Breast epithelium (tissue), 4 donors: ENCODE measurements around the gene PCIF1. TPM values are rescaled to one million over a fixed set of nuclear protein-coding genes. Genes with fewer than 3 reads are reported as not detected.

Experiments used
- DNase-seq, 2 donors: peaks; one replicate each; pipeline ENCODE4 v3.0.0-alpha.2; 2019; ENCODE audit warnings: low spot score in 2 of 2
- H3K27ac ChIP-seq, 2 donors: fragments of 200-600 bp; sonication (generic) in 1 of 2; one replicate each; pipeline ENCODE4 v1.5.1; 2016 to 2019; ENCODE audit warnings: mild to moderate bottlenecking in 1 of 2
- H3K27me3 ChIP-seq, 2 donors: fragments of 200-600 bp; sonication (generic) in 1 of 2; one replicate each; pipeline versions ENCODE4 v1.5.1 to v1.6.0; 2017 to 2019; ENCODE audit warnings: control low read depth in 1 of 2, mild to moderate bottlenecking in 1 of 2
- H3K36me3 ChIP-seq: fragments of 200-600 bp; one replicate; pipeline ENCODE4 v1.5.1; 2019
- H3K4me1 ChIP-seq, 2 donors: fragments of 200-600 bp; sonication (generic); one replicate each; pipeline ENCODE4 v1.5.1; 2016 to 2019; ENCODE audit warnings: control low read depth in 1 of 2
- H3K4me3 ChIP-seq, 3 donors: fragments of 200-600 bp; sonication (generic); 1 replicate in 2 of 3; 2 replicates in 1 of 3; pipeline ENCODE4 v1.5.1; 2016 to 2019; ENCODE audit warnings: mild to moderate bottlenecking in 3 of 3, moderate library complexity in 2 of 3
- H3K9me3 ChIP-seq, 2 donors: fragments of 200-600 bp; sonication (generic) in 1 of 2; one replicate each; pipeline ENCODE4 v1.5.1; 2016 to 2019; ENCODE audit warnings: control low read depth in 1 of 2
- POLR2A ChIP-seq: fragments of 450-650 bp; IDR thresholded peaks from one replicate; pipeline ENCODE4 v1.6.1; 2016; ENCODE audit warnings: antibody characterized with exemption, mild to moderate bottlenecking, moderate library complexity
- POLR2AphosphoS5 ChIP-seq, 3 donors: sonication (generic); formaldehyde crosslinking; IDR thresholded peaks; one replicate each; pipeline ENCODE4 v1.6.1; 2017; ENCODE audit warnings: antibody characterized with exemption in 3 of 3
- intact Hi-C: fragments of 100-400 bp; cut with DNase I; formaldehyde crosslinking; loops from one replicate; pipeline ENCODE4 v1.15.1; 2023; ENCODE audit warnings: low total_unique reads
- total RNA-seq, 3 donors: library from RNA; depleted of rRNA; stranded (reverse); fragments of >200 nt; gene quantifications; one replicate each; pipeline ENCODE4 v1.1.0, GENCODE V29; 2016
- TF ChIP-seq, protein P1 (sequence below), 3 donors: fragments of 450-650 bp; IDR thresholded peaks; one replicate each; pipeline ENCODE4 v1.5.1; 2016 to 2017; ENCODE audit warnings: antibody characterized with exemption in 3 of 3, mild to moderate bottlenecking in 3 of 3, moderate library complexity in 3 of 3

The PCIF1 gene
- total RNA-seq, 3 donors from 2014 or later = 28.2 to 40.2 (median 30.8) TPM

DNA sequence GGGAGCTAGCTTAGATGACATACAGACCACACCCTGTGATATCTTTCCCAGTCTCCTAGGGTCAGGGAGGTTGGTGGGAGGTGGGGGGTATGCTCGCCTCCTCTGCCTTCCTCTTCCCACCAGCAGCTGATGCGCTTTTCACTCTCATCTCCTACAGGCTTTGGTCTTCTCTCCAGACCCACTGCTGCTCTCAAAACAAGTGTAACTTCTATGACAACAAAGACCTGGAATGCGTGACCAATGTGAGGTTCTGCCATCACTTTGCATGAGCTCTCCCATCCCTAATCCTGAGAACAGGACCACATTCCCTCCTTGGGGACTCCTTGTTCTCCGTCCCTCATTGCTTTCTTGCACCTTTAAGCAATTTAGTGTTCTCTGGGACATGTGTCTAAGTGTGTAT is 40.7 kb upstream of the PCIF1 start:
- H3K27me3 ChIP-seq = no peaks in the 10 kb centered on the region
- intact Hi-C loops = no loop called here
- no peak for DNase-seq

DNA sequence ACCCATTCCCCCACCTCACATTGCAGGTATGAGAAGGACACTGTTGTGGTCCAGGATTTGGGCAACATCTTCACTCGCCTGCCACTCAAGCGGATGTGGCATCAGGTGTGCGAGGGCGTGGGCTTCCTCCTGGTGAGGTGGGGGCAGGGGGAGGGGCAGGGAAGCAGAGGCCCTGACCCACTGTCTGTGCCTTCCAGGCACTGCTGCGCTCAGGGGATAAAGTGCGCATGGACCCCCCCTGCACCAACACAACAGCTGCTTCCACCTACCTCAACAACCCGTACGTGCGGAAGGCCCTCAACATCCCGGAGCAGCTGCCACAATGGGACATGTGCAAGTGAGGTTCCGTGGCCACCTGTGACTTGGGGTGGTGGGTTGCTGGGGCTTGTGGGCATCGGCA is 39.7 kb upstream of the PCIF1 start:
- H3K27me3 ChIP-seq = no peaks in the 10 kb centered on the region
- no peak overlapping the region for H3K4me3 ChIP-seq
- no peak for TF ChIP-seq POLR2AphosphoS5 (IDR thresholded peaks at IDR 0.05)
- TF ChIP-seq POLR2A = no peak
- TF ChIP-seq, protein P1, sequence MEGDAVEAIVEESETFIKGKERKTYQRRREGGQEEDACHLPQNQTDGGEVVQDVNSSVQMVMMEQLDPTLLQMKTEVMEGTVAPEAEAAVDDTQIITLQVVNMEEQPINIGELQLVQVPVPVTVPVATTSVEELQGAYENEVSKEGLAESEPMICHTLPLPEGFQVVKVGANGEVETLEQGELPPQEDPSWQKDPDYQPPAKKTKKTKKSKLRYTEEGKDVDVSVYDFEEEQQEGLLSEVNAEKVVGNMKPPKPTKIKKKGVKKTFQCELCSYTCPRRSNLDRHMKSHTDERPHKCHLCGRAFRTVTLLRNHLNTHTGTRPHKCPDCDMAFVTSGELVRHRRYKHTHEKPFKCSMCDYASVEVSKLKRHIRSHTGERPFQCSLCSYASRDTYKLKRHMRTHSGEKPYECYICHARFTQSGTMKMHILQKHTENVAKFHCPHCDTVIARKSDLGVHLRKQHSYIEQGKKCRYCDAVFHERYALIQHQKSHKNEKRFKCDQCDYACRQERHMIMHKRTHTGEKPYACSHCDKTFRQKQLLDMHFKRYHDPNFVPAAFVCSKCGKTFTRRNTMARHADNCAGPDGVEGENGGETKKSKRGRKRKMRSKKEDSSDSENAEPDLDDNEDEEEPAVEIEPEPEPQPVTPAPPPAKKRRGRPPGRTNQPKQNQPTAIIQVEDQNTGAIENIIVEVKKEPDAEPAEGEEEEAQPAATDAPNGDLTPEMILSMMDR (IDR thresholded peaks at IDR 0.05) = no peak
- intact Hi-C loops = no loop called here
- H3K4me1 ChIP-seq = peaks cover 4 to 11% of the 10 kb centered on the region in 2 donors
- H3K27ac ChIP-seq = no peak overlapping the region
- H3K36me3 ChIP-seq = no peaks in the 10 kb centered on the region
- H3K9me3 ChIP-seq = no peaks in the 10 kb centered on the region
- no peak for DNase-seq

More for the DNA sequence above, 40.7 kb upstream of the PCIF1 start:
- H3K4me3 ChIP-seq = no peak overlapping the region
- H3K4me1 ChIP-seq = peaks cover 4 to 11% of the 10 kb centered on the region in 2 donors
- H3K9me3 ChIP-seq = no peaks in the 10 kb centered on the region
- no peak overlapping the region for H3K27ac ChIP-seq
- no peaks in the 10 kb centered on the region for H3K36me3 ChIP-seq
- TF ChIP-seq POLR2A (no peak), POLR2AphosphoS5 (IDR thresholded peaks at IDR 0.05) (no peak)
- TF ChIP-seq, protein P1 (IDR thresholded peaks at IDR 0.05) = no peak

DNA sequence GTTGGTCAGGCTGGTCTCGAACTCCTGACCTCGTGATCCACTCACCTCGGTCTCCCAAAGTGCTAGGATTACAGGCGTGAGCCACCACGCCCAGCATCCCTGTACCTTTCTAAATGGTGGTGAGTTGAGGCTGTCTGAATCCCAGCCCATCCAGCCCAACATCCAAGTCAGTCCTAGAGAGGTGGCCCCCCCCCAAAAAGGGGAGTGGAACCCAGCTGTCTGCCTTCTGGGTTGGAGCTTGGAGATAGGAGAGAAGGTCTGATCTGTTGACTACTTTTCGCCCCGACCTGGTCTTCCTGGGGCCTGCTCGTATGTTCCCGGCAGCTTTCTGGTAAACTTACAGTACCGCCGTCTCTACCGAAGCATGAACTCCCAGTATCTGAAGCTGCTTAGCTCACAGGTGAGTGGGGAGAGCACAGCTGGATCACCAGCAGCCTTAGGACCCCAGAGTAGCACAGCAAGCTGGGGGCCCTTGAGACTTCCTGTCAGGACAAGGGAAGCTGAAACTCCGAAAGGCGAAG is 37.8 kb upstream of the PCIF1 start:
- Histone ChIP-seq H3K27me3 (no peaks in the 10 kb centered on the region), H3K4me3 (no peak overlapping the region), H3K36me3 (no peaks in the 10 kb centered on the region), H3K9me3 (no peaks in the 10 kb centered on the region), H3K27ac (no peak overlapping the region), H3K4me1 (peaks cover 4 to 6% of the 10 kb centered on the region in 2 donors)
- DNase-seq = no peak
- TF ChIP-seq POLR2A (no peak), POLR2AphosphoS5 (IDR thresholded peaks at IDR 0.05) (no peak)
- TF ChIP-seq, protein P1 (IDR thresholded peaks at IDR 0.05) = no peak
- intact Hi-C loops = no loop called here

DNA sequence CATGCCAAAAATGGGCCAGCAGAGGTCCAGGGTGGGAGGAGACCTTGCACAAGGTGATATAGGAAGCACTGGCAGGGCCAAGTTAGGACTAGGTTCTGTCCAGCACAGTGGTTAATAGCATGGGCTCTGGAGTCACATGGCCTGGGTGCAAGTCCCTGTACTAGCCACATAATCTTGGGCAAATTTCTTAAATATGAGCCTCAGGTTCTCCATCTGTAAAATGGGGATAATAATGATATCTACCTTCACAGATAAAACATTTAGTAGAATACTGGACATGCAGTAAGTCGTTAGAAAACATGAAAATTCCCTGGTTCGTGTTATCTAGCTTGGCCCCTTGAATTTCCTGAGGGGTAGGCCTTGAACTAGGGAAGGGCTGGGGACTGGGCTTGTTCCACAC is 37.2 kb upstream of the PCIF1 start:
- Histone ChIP-seq H3K27ac (no peak overlapping the region), H3K36me3 (no peaks in the 10 kb centered on the region), H3K4me1 (no peaks in the 10 kb centered on the region), H3K4me3 (no peak overlapping the region), H3K9me3 (no peaks in the 10 kb centered on the region), H3K27me3 (no peaks in the 10 kb centered on the region)
- TF ChIP-seq POLR2A = no peak
- TF ChIP-seq, protein P1 (IDR thresholded peaks at IDR 0.05) = no peak
- TF ChIP-seq POLR2AphosphoS5 (IDR thresholded peaks at IDR 0.05) = no peak
- DNase-seq = no peak
- intact Hi-C loops = no loop called here

DNA sequence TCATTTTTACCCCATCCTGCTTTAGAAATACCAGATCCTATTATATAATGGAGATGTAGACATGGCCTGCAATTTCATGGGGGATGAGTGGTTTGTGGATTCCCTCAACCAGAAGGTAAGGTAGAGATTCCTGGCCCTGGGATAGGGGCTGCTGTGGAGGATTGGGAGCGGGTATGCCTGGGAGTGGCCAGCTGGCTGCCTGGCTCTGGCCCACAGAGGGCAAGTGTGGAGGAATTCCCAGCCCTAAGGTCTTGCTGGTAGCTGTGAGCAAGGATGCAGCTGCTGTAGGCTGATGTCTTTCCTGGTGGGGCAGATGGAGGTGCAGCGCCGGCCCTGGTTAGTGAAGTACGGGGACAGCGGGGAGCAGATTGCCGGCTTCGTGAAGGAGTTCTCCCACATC is 36.8 kb upstream of the PCIF1 start:
- Histone ChIP-seq H3K27me3 (no peaks in the 10 kb centered on the region), H3K27ac (no peak overlapping the region), H3K4me3 (no peak overlapping the region), H3K9me3 (no peaks in the 10 kb centered on the region), H3K36me3 (no peaks in the 10 kb centered on the region), H3K4me1 (no peaks in the 10 kb centered on the region)
- intact Hi-C loops = no loop called here
- DNase-seq = no peak
- TF ChIP-seq POLR2AphosphoS5 (IDR thresholded peaks at IDR 0.05) (no peak), POLR2A (no peak)
- TF ChIP-seq, protein P1 (IDR thresholded peaks at IDR 0.05) = no peak
